GM19372 (cell line): ENCODE measurements around the gene CSRP1.

Experiments used
- ATAC-seq: cut with Tn5 transposase; IDR thresholded peaks from one replicate; pipeline ENCODE4 v1.9.1; 2021; ENCODE audit warnings: mild to moderate bottlenecking, low read depth, moderate library complexity; ENCODE audit not compliant: unreplicated experiment

CSRP1 gene

GRCh38 chr1:201461645-201462441 lies 45.1 kb downstream of the CSRP1 start:
- ATAC-seq = no peak

GRCh38 chr1:201460814-201461644 lies 45.9 kb downstream of the CSRP1 start:
- ATAC-seq = no peak

- no peak for ATAC-seq
Measured at GRCh38 chr1:201459775-201460174, 47.1 kb downstream of the CSRP1 start.

GRCh38 chr1:201459052-201459451 lies 47.9 kb downstream of the CSRP1 start:
- ATAC-seq = no peak

GRCh38 chr1:201457508-201457960 lies 49.4 kb downstream of the CSRP1 start:
- no peak for ATAC-seq

- no peak for ATAC-seq
Measured at GRCh38 chr1:201456499-201457309, 50.2 kb downstream of the CSRP1 start.

GRCh38 chr1:201455098-201455497 lies 51.8 kb downstream of the CSRP1 start:
- ATAC-seq = no peak

GRCh38 chr1:201454608-201455007 lies 52.3 kb downstream of the CSRP1 start:
- ATAC-seq = no peak

- ATAC-seq = no peak
Measured at GRCh38 chr1:201452866-201453265, 54.1 kb downstream of the CSRP1 start.

GRCh38 chr1:201450721-201451291 lies 56.1 kb downstream of the CSRP1 start:
- ATAC-seq = no peak

- no peak for ATAC-seq
Measured at GRCh38 chr1:201448990-201449389, 57.9 kb downstream of the CSRP1 start.

- peak; percentile 87 for ATAC-seq
Measured at GRCh38 chr1:201447903-201448871, 58.7 kb downstream of the CSRP1 start.

GRCh38 chr1:201445310-201445709 lies 61.6 kb downstream of the CSRP1 start:
- ATAC-seq = no peak

- ATAC-seq = no peak
Measured at GRCh38 chr1:201444792-201445191, 62.1 kb downstream of the CSRP1 start.

GRCh38 chr1:201443747-201444146 lies 63.2 kb downstream of the CSRP1 start:
- ATAC-seq = no peak

GRCh38 chr1:201436969-201437368 lies 70.0 kb downstream of the CSRP1 start:
- ATAC-seq = no peak

GRCh38 chr1:201436393-201436792 lies 70.5 kb downstream of the CSRP1 start:
- ATAC-seq = no peak

- no peak for ATAC-seq
Measured at GRCh38 chr1:201434266-201434665, 72.7 kb downstream of the CSRP1 start.

- ATAC-seq = no peak
Measured at GRCh38 chr1:201433609-201434008, 73.3 kb downstream of the CSRP1 start.
